COLO668 (cell line): Measurements from ENCODE around the gene SLC25A36.
"Not testable (repeated sequence)": the region's sequence is repeated elsewhere in the genome, so short reads cannot be mapped to it uniquely, and the experiment has no call there.

Experiments used
- DNase-seq: peaks from one replicate; lab custom pipeline; 2025; ENCODE audit not compliant: unreplicated experiment; lab: John Stamatoyannopoulos, UW

The SLC25A36 gene

DNA sequence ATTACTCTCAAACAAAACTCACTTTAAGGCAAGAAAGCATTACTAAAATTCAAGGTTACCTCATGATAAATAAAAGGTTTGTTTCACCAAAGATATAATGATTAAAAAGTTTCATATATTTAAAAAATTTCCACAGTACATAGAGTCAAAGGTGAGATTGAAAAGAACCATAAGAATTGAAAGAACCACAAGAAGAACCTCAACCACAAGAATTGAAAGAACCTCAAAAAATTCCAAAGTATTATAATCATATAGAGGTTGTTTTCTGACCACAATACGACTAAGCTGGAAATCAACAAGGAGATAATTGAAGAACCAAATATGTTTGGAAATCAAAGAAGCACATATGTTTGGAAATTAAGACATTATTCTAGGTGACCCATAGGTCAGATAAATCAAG is 52.7 kb downstream of the SLC25A36 start:
- no peak for DNase-seq

DNA sequence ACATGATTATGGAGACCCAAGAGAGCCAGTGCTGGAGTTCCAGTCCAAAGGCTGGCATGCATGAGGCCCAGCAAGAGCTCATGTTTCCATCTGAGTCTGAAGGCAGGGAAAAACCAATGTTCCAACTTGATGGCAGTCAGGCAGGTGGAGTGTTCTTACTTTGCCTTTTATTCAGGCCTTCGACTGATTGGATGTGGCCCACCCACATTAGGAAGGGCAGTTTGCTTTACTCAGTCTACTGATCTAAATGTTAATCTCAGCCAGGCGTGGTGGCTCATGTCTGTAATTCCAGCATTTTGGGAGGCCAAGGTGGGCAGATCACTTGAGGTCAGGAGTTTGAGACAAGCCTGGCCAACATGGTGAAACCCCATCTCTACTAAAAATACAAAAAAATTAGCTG is 53.2 kb downstream of the SLC25A36 start:
- DNase-seq, result not testable (repeated sequence)

DNA sequence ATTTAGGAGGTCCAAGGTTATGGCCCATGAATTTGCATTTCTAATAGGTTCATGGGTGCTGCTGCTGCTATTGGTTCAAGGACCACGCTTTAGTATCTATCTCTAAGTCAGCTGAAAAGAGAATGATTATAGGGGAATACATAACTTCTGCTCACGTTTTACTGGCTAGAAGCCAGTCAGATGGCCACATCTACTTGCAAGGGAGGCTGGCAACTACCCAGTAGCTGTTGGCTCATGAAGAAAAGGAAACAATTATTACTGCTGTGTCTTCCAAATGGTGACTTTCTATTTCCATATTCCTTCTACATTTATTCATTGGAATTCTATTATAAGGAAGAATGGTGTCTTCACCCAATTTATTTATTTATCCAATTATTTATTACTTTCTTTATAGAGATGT is 54.2 kb downstream of the SLC25A36 start:
- no peak for DNase-seq

DNA sequence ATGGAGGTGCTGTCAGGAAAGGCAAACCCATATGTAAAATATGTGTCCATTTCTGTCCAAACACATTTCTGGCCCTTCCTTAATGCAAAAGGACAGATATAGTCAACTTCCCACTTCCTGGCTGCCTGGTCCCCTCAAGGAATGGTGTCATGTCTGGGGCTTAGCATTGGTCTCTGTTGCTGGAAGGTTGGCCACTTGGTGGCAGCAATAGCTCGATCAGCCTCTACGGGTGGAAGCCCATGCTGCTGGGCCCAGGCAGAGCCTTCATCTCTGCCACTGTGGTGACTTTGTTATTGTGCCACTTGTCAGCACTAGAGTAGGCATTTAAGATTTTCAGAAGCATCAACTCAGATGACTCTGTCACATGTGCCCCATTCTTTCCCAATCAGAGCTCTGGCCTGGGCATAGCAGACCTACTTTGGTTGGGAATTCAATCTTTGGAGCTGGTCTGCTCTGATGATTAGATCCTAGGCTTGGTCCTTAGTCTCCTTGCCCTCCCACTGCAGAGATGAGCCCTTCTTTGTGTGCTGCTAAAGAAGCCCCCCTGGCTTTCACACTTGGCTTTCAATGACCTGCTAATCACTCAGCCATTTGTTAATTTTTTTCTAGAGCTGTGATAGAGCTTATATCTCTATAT is 58.5 kb downstream of the SLC25A36 start:
- DNase-seq, result peak; percentile 44

DNA sequence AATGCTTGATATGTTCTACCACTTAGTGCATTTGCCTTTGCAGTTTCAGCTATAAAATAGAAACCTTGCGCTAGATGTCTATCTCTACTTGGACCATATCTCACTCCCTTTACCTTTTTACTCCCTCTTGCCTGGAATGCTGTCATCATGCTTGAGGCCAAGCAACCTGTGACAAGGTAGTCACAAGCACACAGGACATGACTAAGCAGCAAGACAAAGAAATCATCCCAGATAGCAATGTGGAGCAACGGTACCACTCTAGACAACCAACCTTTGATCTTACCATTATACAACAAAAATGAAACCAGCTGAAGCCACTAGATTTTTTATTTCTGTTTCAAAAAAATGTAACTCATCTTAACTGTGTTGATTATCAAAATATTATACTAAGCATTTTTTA is 59.0 kb downstream of the SLC25A36 start:
- DNase-seq, result no peak

DNA sequence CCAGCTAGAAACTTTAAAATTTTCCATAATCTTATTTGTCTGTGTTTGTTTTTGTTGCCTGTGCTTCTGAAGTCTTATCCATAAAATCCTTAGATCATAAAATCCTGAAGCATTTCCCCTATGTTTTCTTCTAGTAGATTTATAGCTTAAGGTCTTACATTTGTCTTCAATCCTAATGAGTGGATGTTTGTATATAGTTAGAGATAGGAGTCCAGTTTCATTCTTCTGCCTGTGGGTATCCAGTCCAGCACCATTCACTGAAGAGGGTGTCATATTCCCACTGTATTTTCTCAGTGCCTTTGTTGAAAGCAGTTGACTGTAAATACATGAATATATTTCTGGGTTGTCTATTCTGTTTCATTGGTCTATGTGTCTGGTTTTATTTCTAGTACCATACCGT is 64.7 kb downstream of the SLC25A36 start:
- no peak for DNase-seq

DNA sequence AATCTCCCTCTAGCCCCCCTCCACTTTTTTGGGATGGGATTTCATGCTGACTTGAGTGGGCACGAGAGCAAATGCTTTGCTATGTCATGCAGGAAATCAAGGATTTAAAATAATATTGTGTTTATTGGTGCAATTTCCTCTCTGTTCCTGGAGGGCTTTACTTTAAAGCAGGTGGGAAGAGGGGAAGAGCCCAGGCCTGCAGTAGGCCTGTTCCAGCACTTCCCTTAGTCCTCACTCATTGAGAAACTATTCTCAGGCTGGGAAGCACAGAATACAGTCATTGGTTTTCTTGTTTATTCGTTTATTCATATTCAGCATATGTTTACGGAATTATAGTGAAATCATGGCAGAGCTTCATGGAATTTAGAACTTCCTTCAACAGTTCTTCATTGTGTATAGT is 67.9 kb downstream of the SLC25A36 start:
- DNase-seq, result no peak

DNA sequence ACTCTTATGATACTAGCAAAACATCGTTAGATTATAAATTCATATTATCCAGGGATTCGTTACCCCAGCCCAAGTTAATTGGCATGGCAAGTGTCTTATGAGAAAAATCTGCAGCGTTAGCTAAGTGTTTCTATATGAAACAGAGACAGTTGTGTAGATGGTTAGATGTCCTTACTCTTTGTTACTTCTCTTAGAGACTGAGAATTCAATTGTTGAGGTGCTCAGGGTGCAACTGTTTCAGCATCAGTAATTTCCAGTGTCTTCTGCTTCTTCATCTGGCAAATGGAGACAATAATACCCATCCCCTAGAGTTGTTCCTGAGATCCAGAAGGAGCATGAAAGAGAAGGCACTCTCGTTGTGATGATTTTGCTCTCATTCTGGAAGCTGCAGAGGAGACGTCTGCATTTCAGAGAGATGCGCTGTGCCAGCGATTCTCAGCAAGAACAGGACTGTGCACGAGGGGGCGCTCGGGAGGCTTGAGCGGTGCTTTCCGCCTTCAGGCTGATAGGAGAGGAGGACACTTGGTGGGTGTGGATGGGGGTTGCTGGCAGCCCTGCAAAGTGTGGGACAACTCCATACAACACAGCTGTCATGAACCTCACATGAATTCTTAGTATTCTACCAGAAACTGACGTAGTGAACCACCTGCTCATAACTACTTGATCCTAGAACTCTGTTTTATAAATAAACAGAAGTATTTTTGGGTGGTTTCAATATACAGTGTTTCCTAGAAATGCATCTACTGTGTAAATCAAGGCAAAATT is 69.8 kb downstream of the SLC25A36 start:
- DNase-seq, result peak; percentile 60

DNA sequence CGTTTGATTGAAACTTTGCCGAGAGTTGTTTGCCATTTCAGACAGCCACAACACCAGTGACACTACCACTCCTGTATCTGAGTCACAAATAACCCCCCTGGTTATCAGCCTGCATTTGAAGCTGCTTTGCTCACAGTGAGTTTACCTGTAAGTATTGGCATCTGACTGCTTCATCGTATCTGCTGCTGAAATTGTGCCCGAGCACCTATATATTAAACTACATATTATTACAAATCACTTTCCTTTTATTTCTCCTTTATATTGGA is 70.3 kb downstream of the SLC25A36 start:
- no peak for DNase-seq

DNA sequence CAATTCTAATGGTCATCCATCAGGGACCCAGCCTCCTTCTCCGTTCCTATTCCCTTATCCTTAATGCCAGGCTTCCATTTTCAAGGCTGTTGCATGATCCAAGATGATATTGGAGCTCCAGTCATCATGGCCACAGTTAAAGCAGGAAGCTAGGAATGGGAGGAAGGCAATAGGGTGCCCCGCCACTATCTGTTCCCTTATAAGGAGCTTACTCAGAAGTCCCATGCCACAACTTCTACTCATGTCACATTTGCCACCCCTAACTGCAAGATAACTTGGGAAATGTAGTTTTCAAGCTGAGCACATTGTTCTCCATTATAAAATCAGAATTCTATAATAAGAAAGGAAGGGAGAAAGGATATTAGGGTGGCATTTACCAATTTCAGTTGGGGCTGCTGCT is 70.9 kb downstream of the SLC25A36 start:
- no peak for DNase-seq

DNA sequence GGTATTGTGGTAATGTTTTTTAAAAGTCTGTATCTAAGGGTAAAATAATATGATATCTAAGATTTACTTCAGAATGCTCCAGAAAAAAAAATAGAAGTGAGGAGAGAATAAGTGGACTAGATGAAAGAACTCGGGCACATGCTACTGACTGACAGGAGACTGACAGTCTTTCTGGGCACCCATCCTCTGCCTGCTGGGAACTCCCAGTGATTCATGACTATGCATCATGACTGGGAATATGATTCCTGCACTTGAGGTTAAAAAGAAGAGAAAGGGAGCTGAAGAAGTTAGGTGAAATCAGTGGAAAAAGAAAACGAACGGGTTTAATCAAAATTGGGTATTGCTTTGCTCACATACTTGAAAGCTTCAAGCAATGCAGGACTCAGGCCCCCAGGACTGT is 73.8 kb downstream of the SLC25A36 start:
- DNase-seq, result no peak

DNA sequence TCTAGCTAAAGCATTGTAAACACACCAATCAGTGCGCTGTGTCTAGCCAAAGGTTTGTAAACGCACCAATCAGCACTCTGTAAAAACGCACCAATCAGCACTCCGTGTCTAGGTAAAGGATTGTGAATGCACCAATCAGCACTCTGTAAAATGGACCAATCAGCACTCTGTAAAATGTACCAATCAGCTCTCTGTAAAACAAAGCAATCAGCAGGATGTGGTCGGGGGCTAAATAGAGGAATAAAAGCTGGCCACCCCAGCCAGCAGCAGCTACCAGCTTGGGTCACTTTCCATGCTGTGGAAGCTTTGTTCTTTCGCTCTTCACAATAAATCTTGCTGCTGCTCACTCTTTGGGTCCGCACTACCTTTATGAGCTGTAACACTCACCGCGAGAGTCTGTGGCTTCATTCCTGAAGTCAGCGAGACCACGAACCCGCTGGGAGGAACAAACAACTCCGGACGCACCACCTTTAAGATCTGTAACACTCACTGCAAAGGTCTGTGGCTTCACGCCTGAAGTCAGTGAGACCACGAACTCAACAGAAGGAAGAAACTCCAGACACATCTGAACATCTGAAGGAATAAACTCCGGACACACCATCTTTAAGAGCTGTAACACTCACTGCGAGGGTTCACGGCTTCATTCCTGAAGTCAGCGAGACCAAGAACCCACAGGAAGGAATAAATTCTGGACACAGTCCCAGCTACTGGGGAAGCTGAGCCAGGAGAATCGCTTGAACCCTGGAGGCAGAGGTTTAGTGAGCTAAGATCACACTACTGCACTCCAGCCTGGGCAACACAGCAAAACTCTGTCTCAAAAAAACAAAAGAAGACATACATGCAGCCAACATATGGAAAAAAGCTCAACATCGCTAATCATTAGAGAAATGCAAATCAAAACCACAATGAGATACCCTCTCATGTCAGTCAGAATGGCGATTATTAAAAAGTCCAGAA is 76.0 kb downstream of the SLC25A36 start:
- DNase-seq, result not testable (repeated sequence)

DNA sequence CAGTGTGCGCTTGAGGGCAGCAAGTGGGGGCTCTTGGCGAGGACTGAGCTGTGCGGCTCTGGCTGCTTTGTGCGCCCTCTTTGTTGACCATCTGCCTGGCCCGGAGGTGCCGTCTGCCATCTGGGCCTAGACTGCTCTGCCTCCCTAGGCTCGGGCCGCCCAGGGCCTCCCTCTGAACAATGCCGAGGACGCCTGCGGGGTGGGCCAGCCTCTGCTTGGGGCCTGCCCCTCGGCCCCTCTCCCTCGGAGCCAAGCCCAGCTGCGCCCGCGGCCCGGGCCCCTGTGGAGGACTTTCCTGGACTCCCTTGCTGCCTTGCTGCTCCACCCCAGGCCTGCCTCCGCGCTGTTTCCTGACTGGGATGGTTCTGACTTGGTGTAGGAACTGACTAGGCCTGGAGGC is 77.6 kb downstream of the SLC25A36 start:
- no peak for DNase-seq

DNA sequence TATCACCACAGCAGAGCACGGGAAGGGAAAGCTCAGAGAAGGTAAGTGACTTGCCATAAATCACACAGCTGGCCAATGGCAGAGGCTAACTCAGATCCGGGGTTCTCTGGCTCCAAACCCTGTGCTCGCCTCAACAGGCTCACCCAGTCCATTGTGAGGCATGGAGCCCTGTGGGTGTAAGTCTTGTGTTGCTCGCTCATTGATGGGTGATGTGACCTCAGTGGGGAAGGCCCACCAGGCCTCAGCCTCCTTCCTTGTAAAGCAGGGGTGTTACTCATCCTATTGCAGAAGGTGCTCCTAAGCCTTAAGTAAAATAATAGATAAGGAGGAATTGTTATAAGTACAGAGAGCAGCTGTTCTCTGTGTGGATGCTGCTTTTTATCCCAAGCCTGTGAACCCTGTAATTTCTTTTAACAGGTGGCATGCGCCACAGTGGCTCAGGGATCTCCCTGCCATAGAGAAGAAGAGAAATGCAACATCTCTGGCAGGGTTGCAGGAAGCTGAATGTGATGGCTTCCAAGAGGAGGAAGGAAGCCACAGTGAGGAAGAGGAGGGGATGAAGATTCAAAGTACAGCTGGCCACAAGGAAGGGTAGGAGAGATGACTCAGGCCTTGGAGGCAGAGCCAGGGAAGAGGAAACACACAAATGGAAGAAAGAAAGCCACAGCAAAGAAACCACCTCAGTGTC is 78.7 kb downstream of the SLC25A36 start:
- DNase-seq, result no peak

DNA sequence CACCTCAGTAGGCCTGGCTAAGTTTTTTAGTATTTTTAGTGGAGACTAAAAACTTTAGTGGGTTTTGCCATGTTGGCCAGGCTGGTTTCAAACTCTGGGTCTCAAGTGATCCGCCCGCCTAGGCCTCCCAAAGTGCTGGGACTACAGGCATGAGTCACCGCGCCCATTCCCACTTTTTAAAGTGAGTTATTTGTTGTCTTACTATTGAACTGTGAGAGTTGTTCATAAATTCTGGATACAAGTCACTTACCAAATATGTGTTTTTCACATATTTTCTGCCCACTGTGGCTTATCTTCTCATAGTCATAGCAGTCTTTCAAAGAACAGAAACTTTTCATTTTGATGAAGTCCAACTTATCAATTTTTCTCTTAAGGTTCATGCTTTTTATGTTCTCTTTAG is 79.6 kb downstream of the SLC25A36 start:
- no peak for DNase-seq
